ENCODE measurements around the gene KCMF1. TPM values are rescaled to one million over a fixed set of nuclear protein-coding genes. Genes with fewer than 3 reads are reported as not detected.

KCMF1 gene
- total RNA-seq, 3 donors from 2014 or later (not counting 1 experiment from before 2014, with no cell fraction given), result 70.8 to 81.4 (median 77.1) TPM

GRCh38 chr2:84996909-84997308, 25.9 kb downstream of the KCMF1 start:
- intact Hi-C loops (cut with micrococcal nuclease), result no loop called here
- H3K36me3 Mint-ChIP-seq, result no peaks in the 10 kb centered on the region
- peaks cover 41 to 45% of the 10 kb centered on the region in 2 donors for H3K4me1 Mint-ChIP-seq
- ATAC-seq, result no peak
- 81% methylated on average over 2 of the region's 2 CpGs for WGBS (ENCODE audit: insufficient coverage)
- Histone ChIP-seq H3K4me3 (ENCODE audit: low read length) (no peak overlapping the region), H3K27ac (ENCODE audit: low read length) (no peak overlapping the region), H3K9me3 (ENCODE audit: control insufficient read depth, insufficient read depth, low read length) (no peaks in the 10 kb centered on the region), H3K27me3 (ENCODE audit: control insufficient read depth, insufficient read depth, low read length) (no peaks in the 10 kb centered on the region), H3K36me3 (ENCODE audit: control insufficient read depth, insufficient read depth, low read length) (peaks cover 3% of the 10 kb centered on the region), H3K4me1 (ENCODE audit: control insufficient read depth, insufficient read depth, low read length) (peaks cover 8% of the 10 kb centered on the region)
- H3K4me3 Mint-ChIP-seq, result no peak overlapping the region
- H3K27me3 Mint-ChIP-seq (ENCODE audit: low read depth in 2 of 2), result no peaks in the 10 kb centered on the region
- H3K27ac Mint-ChIP-seq, result peak overlapping the region; percentile 14 to 59
- no peak for DNase-seq
- H3K9me3 Mint-ChIP-seq, result no peaks in the 10 kb centered on the region
- no peak for TF ChIP-seq CTCF (IDR thresholded peaks at IDR 0.05)

- no peaks in the 10 kb centered on the region for H3K9me3 ChIP-seq (ENCODE audit: control insufficient read depth, insufficient read depth, low read length)
- peaks cover 2% of the 10 kb centered on the region for H3K36me3 ChIP-seq (ENCODE audit: control insufficient read depth, insufficient read depth, low read length)
- ATAC-seq (no peak), DNase-seq (no peak)
- no peaks in the 10 kb centered on the region for H3K27me3 ChIP-seq (ENCODE audit: control insufficient read depth, insufficient read depth, low read length)
- intact Hi-C loops (cut with micrococcal nuclease), result no loop called here
- H3K4me3 ChIP-seq (ENCODE audit: low read length), result no peak overlapping the region
- H3K4me1 ChIP-seq (ENCODE audit: control insufficient read depth, insufficient read depth, low read length), result peaks cover 5% of the 10 kb centered on the region
- Mint-ChIP-seq H3K4me3 (no peak overlapping the region), H3K9me3 (no peaks in the 10 kb centered on the region), H3K27ac (peak overlapping the region; percentile 19 to 70), H3K4me1 (peaks cover 45 to 53% of the 10 kb centered on the region in 2 donors), H3K36me3 (no peaks in the 10 kb centered on the region), H3K27me3 (ENCODE audit: low read depth in 2 of 2) (no peaks in the 10 kb centered on the region)
- no peak for TF ChIP-seq CTCF (IDR thresholded peaks at IDR 0.05)
- H3K27ac ChIP-seq (ENCODE audit: low read length), result no peak overlapping the region
These were observed 28.6 kb downstream of the KCMF1 start for GRCh38 chr2:84999553-84999955.

- no peaks in the 10 kb centered on the region for H3K36me3 Mint-ChIP-seq
- Histone ChIP-seq H3K4me1 (ENCODE audit: control insufficient read depth, insufficient read depth, low read length) (peaks cover 11% of the 10 kb centered on the region), H3K27me3 (ENCODE audit: control insufficient read depth, insufficient read depth, low read length) (no peaks in the 10 kb centered on the region), H3K9me3 (ENCODE audit: control insufficient read depth, insufficient read depth, low read length) (no peaks in the 10 kb centered on the region), H3K4me3 (ENCODE audit: low read length) (no peak overlapping the region), H3K36me3 (ENCODE audit: control insufficient read depth, insufficient read depth, low read length) (peaks cover 2% of the 10 kb centered on the region), H3K27ac (ENCODE audit: low read length) (no peak overlapping the region)
- no CpG with 5 or more reads among the region's 2 CpGs for WGBS (ENCODE audit: insufficient coverage)
- DNase-seq (no peak), ATAC-seq (peak; percentile 27 to 61 (median 33))
- H3K4me1 Mint-ChIP-seq, result peaks cover 42 to 50% of the 10 kb centered on the region in 2 donors
- no peaks in the 10 kb centered on the region for H3K9me3 Mint-ChIP-seq
- peak overlapping the region; percentile 53 to 67 for H3K27ac Mint-ChIP-seq
- H3K27me3 Mint-ChIP-seq (ENCODE audit: low read depth in 2 of 2), result no peaks in the 10 kb centered on the region
- intact Hi-C loops (cut with micrococcal nuclease), result no loop called here
- H3K4me3 Mint-ChIP-seq, result no peak overlapping the region
- no peak for TF ChIP-seq CTCF (IDR thresholded peaks at IDR 0.05)
These were observed 30.6 kb downstream of the KCMF1 start for GRCh38 chr2:85001595-85001994.

- TF ChIP-seq CTCF (IDR thresholded peaks at IDR 0.05), result no peak
- intact Hi-C loops (cut with micrococcal nuclease), result no loop called here
These were observed 31.6 kb downstream of the KCMF1 start for GRCh38 chr2:85002534-85002933.

More at GRCh38 chr2:85002534-85002933, 31.6 kb downstream of the KCMF1 start:
- DNase-seq (no peak), ATAC-seq (no peak)
- H3K36me3 Mint-ChIP-seq, result no peaks in the 10 kb centered on the region
- no peaks in the 10 kb centered on the region for H3K27me3 ChIP-seq (ENCODE audit: control insufficient read depth, insufficient read depth, low read length)
- H3K9me3 ChIP-seq (ENCODE audit: control insufficient read depth, insufficient read depth, low read length), result no peaks in the 10 kb centered on the region
- H3K4me1 Mint-ChIP-seq, result peaks cover 47 to 51% of the 10 kb centered on the region in 2 donors
- no peak overlapping the region for H3K4me3 Mint-ChIP-seq
- no peaks in the 10 kb centered on the region for H3K9me3 Mint-ChIP-seq
- no peak overlapping the region for H3K4me3 ChIP-seq (ENCODE audit: low read length)
- H3K36me3 ChIP-seq (ENCODE audit: control insufficient read depth, insufficient read depth, low read length), result peaks cover 2% of the 10 kb centered on the region
- peaks cover 12% of the 10 kb centered on the region for H3K4me1 ChIP-seq (ENCODE audit: control insufficient read depth, insufficient read depth, low read length)
- no peak overlapping the region for H3K27ac ChIP-seq (ENCODE audit: low read length)
- H3K27ac Mint-ChIP-seq, result peak overlapping the region; percentile 16 to 53
- H3K27me3 Mint-ChIP-seq (ENCODE audit: low read depth in 2 of 2), result no peaks in the 10 kb centered on the region
